PC-9 (cell line): ENCODE data around the gene EME1. TPM values are rescaled to one million over a fixed set of nuclear protein-coding genes. Genes with fewer than 3 reads are reported as not detected.
A peak's percentile ranks its signal among the peaks of the same experiment; 100 is the strongest.

Source experiments
- BruUV-seq: library from RNA; stranded (reverse); fragments of 400-500 nt; replicated peaks from 2 replicates; lab custom pipeline; 2021; lab: Mats Ljungman, UMichigan
- CTCF ChIA-PET: fragments of 300-600 bp; sonication (Branson Sonifier 250); formaldehyde crosslinking; loops from one replicate; lab custom pipeline; 2022; ENCODE audit warnings: antibody characterized with exemption; lab: Charles Lee
- POLR2A ChIA-PET: fragments of 300-600 bp; sonication (Branson Sonifier 250); formaldehyde crosslinking; loops from one replicate; lab custom pipeline; 2022; ENCODE audit warnings: antibody characterized with exemption; ENCODE audit not compliant: unreplicated experiment; lab: Charles Lee
- DNase-seq, 2 experiments: peaks; one replicate each; pipeline versions ENCODE4 v3.0.0 to v3.0.0-alpha.2; 2015 to 2022; ENCODE audit warnings: mixed read lengths in 1 of 2
- H2AFZ ChIP-seq: fragments of 200-600 bp; sonication (generic); 2 replicates; pipeline ENCODE4 v1.8.1; 2017; ENCODE audit warnings: antibody characterized with exemption
- H3F3A ChIP-seq: fragments of 200-600 bp; sonication (generic); 2 replicates; pipeline ENCODE4 v1.8.1; 2017; ENCODE audit warnings: antibody characterized with exemption, mild to moderate bottlenecking, low read depth; ENCODE audit not compliant: insufficient read depth
- H3K27ac ChIP-seq: fragments of 200-600 bp; sonication (generic); 2 replicates; pipeline ENCODE4 v1.6.1; 2016; ENCODE audit warnings: mixed run types
- H3K27me3 ChIP-seq: fragments of 200-600 bp; sonication (generic); 2 replicates; pipeline ENCODE4 v1.6.1; 2016; ENCODE audit warnings: low read depth, mixed run types; ENCODE audit not compliant: insufficient read depth
- H3K36me3 ChIP-seq: fragments of 200-600 bp; sonication (generic); 2 replicates; pipeline ENCODE4 v1.6.1; 2016; ENCODE audit warnings: low read depth, mixed run types
- H3K4me1 ChIP-seq: fragments of 200-600 bp; sonication (generic); replicated peaks from 2 replicates; pipeline ENCODE4 v1.6.1; 2016; ENCODE audit warnings: mixed run types; ENCODE audit not compliant: insufficient read depth
- H3K4me2 ChIP-seq: fragments of 200-600 bp; sonication (generic); 2 replicates; pipeline ENCODE4 v1.6.1; 2017; ENCODE audit warnings: mixed run types
- H3K4me3 ChIP-seq: fragments of 200-600 bp; sonication (generic); 2 replicates; pipeline ENCODE4 v1.6.1; 2016; ENCODE audit warnings: mixed run types
- H3K79me2 ChIP-seq: fragments of 200-600 bp; sonication (generic); 2 replicates; pipeline ENCODE4 v1.6.1; 2017; ENCODE audit warnings: low read depth, mixed run types
- H3K9me2 ChIP-seq: fragments of 200-600 bp; sonication (generic); 2 replicates; pipeline ENCODE4 v1.8.1; 2017; ENCODE audit warnings: mild to moderate bottlenecking; ENCODE audit not compliant: insufficient read depth
- H3K9me3 ChIP-seq: fragments of 200-600 bp; sonication (generic); 2 replicates; pipeline ENCODE4 v1.8.1; 2016; ENCODE audit warnings: low read depth; ENCODE audit not compliant: insufficient read depth
- H4K20me1 ChIP-seq: fragments of 200-600 bp; sonication (generic); 2 replicates; pipeline ENCODE4 v1.8.1; 2017; ENCODE audit not compliant: insufficient read depth
- CTCF ChIP-seq: fragments of 200-600 bp; sonication (generic); conservative IDR thresholded peaks from 2 replicates; pipeline ENCODE4 v1.6.1; 2017; ENCODE audit warnings: mixed run types, antibody characterized with exemption, mild to moderate bottlenecking, moderate library complexity
- EZH2 ChIP-seq: fragments of 200-600 bp; sonication (generic); IDR thresholded peaks from 2 replicates; pipeline ENCODE4 v1.8.0; 2017; ENCODE audit warnings: antibody characterized with exemption, low read depth
- intact Hi-C: fragments of 100-400 bp; cut with micrococcal nuclease; formaldehyde crosslinking; loops from one replicate; pipeline ENCODE4 v1.10.0; 2022; ENCODE audit not compliant: unreplicated experiment
- total RNA-seq: library from RNA; stranded (reverse); gene quantifications from 2 replicates; pipeline ENCODE4 v1.2.3, GENCODE V29; 2021

Gene EME1
- total RNA-seq, 1 experiment from 2014 or later, result 21.0 TPM

GRCh38 chr17:50424246-50424995 lies 51.4 kb downstream of the EME1 start:
- no peaks in the 10 kb centered on the region for H3K27me3 ChIP-seq
- no peak for TF ChIP-seq CTCF
- TF ChIP-seq EZH2, result no peak
- H3F3A ChIP-seq, result peaks cover 40% of the 10 kb centered on the region
- no peaks in the 10 kb centered on the region; the same call in 1 of the 2 replicates for H4K20me1 ChIP-seq
- H3K36me3 ChIP-seq, result peaks cover 7% of the 10 kb centered on the region
- intact Hi-C loops, result loop anchor here (1.0 kb wide), 2 partner anchors 18 to 54 kb away; partner anchors contain the start of gene RSAD1
- H3K4me1 ChIP-seq, result peaks cover 81% of the 10 kb centered on the region
- peak overlapping the region; percentile 91 for H3K4me2 ChIP-seq
- H3K79me2 ChIP-seq, result peaks cover 47% of the 10 kb centered on the region
- H3K9me3 ChIP-seq, result no peaks in the 10 kb centered on the region
- ChIA-PET POLR2A (interaction anchor here (0.7 kb wide), 1 partner anchor 32 kb away, joined by 3 read pairs; no protein-coding TSS in a partner anchor), CTCF (no interaction called here)
- H3K4me3 ChIP-seq, result peak overlapping the region; percentile 63
- no TSS peak for BruUV-seq
- no peaks in the 10 kb centered on the region for H3K9me2 ChIP-seq
- DNase-seq, result peak in 1 of 2 experiments; percentile 45
- H3K27ac ChIP-seq, result peak overlapping the region; percentile 92
- H2AFZ ChIP-seq, result no peak overlapping the region

- Histone ChIP-seq H3K27ac (peak overlapping the region; percentile 92), H3K9me2 (no peaks in the 10 kb centered on the region), H3K27me3 (no peaks in the 10 kb centered on the region), H2AFZ (peak overlapping the region; percentile 77), H3K4me3 (peak overlapping the region; percentile 63), H3K79me2 (peaks cover 54% of the 10 kb centered on the region), H3K36me3 (peaks cover 7% of the 10 kb centered on the region), H3K4me2 (peak overlapping the region; percentile 91), H3K9me3 (no peaks in the 10 kb centered on the region), H4K20me1 (no peaks in the 10 kb centered on the region; the same call in 1 of the 2 replicates), H3K4me1 (peaks cover 84% of the 10 kb centered on the region), H3F3A (peaks cover 40% of the 10 kb centered on the region)
- ChIA-PET POLR2A (no interaction called here), CTCF (no interaction called here)
- intact Hi-C loops, result loop anchor here (1.0 kb wide), 2 partner anchors 17 to 53 kb away; partner anchors contain the start of gene RSAD1
- no peak for TF ChIP-seq CTCF
- TSS peak; percentile 65 for BruUV-seq
- peak in 1 of 2 experiments; percentile 49 for DNase-seq
Measured at GRCh38 chr17:50424996-50425681, 52.1 kb downstream of the EME1 start.

GRCh38 chr17:50425682-50426471 lies 52.8 kb downstream of the EME1 start, which contains the start of gene ACSF2:
TSS of gene ACSF2 (plus strand) at chr17:50426218. CDS start at chr17:50426262, 44 bp downstream.
- Histone ChIP-seq H3K27me3 (no peaks in the 10 kb centered on the region), H2AFZ (peak within 1 kb of the TSS; percentile 77), H3K4me2 (peak within 1 kb of the TSS; percentile 91), H3K4me1 (peaks cover 84% of the 10 kb centered on the region), H3K4me3 (peak within 1 kb of the TSS; percentile 63), H3F3A (peaks cover 42% of the 10 kb centered on the region), H4K20me1 (peaks cover 4% of the 10 kb centered on the region; the same call in 1 of the 2 replicates), H3K27ac (peak within 1 kb of the TSS; percentile 92), H3K9me2 (no peaks in the 10 kb centered on the region), H3K9me3 (no peaks in the 10 kb centered on the region), H3K79me2 (peaks cover 62% of the 10 kb centered on the region), H3K36me3 (peaks cover 11% of the 10 kb centered on the region)
- POLR2A ChIA-PET, result interaction anchor here (0.9 kb wide), 1 partner anchor 15 kb away, joined by 4 read pairs; no protein-coding TSS in a partner anchor
- DNase-seq, result peak; percentile 56 to 72
- CTCF ChIA-PET, result interaction anchor here (0.5 to 1.1 kb wide), 2 partner anchors 29 to 256 kb away, joined by 5 to 6 read pairs; partner anchors contain the start of gene LRRC59
- intact Hi-C loops, result loop anchor here (2.0 kb wide), 1 partner anchor 29 kb away; the partner anchor contains the start of gene LRRC59
- no TSS peak for BruUV-seq
- no peak for TF ChIP-seq EZH2
- no peak for TF ChIP-seq CTCF
